ENCODE data around the gene LOXL1.
"Not testable (repeated sequence)": the region's sequence is repeated elsewhere in the genome, so short reads cannot be mapped to it uniquely, and the experiment has no call there.

The LOXL1 gene

GRCh38 chr15:73922186-73923151 lies 3.8 kb upstream of the LOXL1 start:
- DNase-seq = no peak

GRCh38 chr15:73923156-73923487 lies 3.1 kb upstream of the LOXL1 start:
- no peak for DNase-seq

DNA sequence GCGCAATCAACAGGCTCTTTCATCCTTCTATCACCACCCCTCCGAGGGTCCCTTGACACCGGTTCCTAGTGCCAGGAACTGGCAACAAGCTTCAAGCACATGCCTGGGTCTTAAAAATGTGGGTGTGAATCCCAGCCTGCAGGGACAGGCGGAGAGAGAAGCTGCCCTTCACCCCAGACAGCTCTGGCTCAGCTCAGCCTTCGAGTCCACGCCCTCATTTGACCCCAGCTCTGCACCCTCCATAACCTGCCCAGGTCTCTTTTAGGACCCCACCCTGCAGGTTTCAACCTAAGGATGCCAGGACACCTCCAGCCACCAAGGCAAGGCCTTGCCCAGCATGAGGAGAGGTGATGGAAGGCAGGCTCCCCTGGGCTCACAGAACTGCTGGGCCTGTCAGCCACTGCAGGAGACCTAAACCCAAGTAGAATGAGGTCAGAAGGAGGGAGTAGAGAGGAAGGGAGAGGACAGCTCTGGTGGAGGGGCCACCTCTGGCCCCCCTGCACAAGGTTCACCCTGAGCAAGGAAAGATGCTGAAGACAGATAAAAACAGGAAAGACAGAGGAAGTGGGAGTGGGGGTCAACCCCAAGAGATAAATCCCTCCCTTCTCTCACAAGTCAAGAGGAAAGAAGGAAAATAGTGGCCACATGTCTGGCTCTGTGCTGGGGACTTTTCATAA lies 2.6 kb upstream of the LOXL1 start:
- DNase-seq = no peak

DNA sequence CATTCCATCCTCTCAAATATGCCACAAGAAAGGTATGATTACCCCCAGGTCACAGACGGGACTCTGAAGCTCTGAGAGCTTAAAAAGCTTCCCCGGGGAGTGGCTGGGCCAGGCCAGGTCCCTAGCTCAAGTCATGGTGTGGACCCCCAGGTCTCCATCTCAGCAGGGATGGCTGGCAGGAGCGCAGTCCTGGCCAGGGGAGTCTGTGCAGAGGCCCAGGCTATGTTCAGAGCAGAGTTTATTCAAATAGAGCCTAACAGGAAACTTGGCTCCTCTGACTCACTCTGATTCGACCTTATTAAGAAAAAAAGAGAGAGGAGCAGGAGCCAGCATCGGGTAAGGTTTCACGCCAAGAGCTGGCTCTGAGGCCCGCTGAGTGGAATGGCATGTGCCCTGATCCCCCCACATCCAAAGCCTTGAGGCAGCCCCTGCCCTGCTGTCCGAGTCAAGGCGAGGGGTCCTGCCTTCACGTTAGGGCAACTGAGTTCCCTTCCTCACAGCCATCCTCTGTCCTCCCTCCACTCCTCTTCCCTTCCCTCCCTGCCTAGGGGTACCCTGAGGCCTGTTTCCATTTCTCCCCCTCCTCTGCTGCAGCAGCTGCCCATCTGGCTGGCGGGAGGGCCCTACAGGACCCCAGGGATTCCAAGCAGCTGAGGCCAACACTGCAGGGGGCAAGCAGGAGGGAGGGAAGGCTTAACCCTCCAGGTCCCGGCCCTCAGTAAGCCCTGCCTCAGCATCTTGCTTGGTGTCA lies 1.9 kb upstream of the LOXL1 start:
- DNase-seq = peak; percentile 70 to 76

GRCh38 chr15:73925848-73926218 lies 429 bp upstream of the LOXL1 start:
- DNase-seq = no peak

GRCh38 chr15:73927003-73927475 lies 777 bp downstream of the LOXL1 start:
- DNase-seq = no peak

- peak in 1 of 2 experiments; percentile 44 for DNase-seq
These were observed 1.4 kb downstream of the LOXL1 start for GRCh38 chr15:73927476-73928240.

DNA sequence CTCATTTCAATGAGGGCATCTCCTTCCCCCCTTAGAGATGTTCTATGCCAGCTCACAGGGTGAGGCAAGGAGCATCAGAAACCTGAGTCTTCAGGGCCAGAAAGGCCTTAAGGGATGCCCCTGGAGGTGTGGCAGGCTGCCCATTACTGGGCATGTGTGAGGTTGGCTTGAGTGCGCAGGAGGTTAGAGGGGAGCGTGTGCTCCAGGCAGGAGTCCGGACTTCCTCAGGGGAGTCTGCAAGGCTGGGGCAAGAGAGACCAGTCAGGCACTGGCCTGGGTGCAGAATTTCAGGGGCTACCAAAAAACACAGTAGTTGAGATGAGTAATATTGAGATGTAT lies 1.9 kb downstream of the LOXL1 start:
- DNase-seq = no peak

GRCh38 chr15:73928971-73929627 lies 2.8 kb downstream of the LOXL1 start:
- DNase-seq = no peak

- no peak for DNase-seq
These were observed 4.1 kb downstream of the LOXL1 start for GRCh38 chr15:73930371-73930770.

GRCh38 chr15:73930790-73931281 lies 4.6 kb downstream of the LOXL1 start:
- DNase-seq = no peak

GRCh38 chr15:73931441-73931840 lies 5.2 kb downstream of the LOXL1 start:
- no peak for DNase-seq

GRCh38 chr15:73932381-73933191 lies 6.3 kb downstream of the LOXL1 start:
- DNase-seq = no peak

DNA sequence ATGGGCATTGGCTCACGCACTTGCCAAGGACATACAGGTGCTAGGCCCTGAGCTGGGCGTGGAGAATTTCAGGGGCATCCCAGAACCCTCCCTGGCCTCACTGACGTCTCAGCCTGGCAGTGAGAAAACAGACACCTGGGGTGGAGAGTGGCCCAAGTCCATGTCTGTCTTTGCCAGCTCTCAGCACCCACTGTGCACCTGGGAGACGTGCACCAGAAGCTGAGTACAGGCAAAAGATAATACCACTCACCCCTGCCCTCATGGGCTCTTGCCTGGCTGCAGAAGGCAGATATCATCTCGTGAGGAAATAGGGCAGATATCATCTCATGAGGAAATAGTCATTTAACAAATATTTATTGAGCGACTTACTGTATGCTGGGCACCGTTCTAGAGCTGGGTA lies 8.0 kb downstream of the LOXL1 start:
- DNase-seq = no peak

GRCh38 chr15:73935547-73935946 lies 9.3 kb downstream of the LOXL1 start:
- no peak for DNase-seq

DNA sequence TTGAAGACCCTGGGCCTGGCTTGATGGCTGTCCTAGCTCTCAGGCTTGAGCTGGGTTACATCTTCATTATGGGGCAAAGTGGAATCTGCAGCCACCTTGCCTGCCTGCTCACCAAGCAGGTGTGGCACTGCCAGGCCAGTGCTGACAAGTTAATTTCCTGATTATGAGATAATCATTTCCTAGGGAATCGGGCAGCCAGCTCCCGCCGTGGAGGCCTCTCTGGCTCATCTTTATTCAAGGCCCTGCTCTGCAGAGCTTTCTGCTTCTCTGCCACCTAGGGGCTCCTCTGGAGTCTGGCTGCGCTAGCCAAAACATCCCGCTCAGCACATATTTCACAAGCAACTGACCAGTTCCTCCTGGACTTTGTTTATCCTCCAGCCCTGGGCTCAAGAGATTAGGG lies 9.9 kb downstream of the LOXL1 start:
- DNase-seq = no peak

- DNase-seq = no peak
These were observed 10.5 kb downstream of the LOXL1 start for GRCh38 chr15:73936588-73937290.

DNA sequence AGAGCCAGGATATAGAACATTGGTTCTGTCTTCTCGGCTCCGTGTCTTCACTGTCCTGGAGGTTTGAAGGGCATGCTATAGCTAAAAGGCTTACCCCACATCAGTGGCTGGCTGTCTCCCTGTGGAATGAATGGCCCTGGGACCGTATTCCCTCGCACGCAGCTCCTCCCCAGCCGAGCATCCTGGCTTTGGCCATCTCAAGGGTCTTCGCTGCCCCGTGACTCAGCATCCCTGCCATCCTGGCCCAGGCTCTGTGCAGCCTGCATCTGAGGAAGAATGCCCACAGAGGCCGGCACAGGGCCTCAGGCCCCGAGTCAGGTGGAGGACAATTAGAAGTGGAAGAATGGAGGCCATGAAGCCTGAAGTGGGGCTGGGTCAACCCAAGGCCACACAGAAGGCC lies 11.0 kb downstream of the LOXL1 start:
- no peak for DNase-seq

- no peak for DNase-seq
These were observed 11.5 kb downstream of the LOXL1 start for GRCh38 chr15:73937726-73938125.

- not testable (repeated sequence) for DNase-seq
These were observed 12.3 kb downstream of the LOXL1 start for GRCh38 chr15:73938516-73938915.

- no peak for DNase-seq
These were observed 12.9 kb downstream of the LOXL1 start for GRCh38 chr15:73939138-73939537.

Data from SW 1271 (cell line).